ES-I3 (cell line): Measurements from ENCODE around the gene SYDE1.

ENCODE experiments used
- H3K36me3 ChIP-seq: 2 replicates; pipeline ENCODE4 v1.6.1; 2013; ENCODE audit warnings: mild to moderate bottlenecking, low read length, control low read depth, moderate library complexity; ENCODE audit not compliant: insufficient read depth
- H3K4me1 ChIP-seq: 2 replicates; pipeline ENCODE4 v1.6.1; 2013; ENCODE audit warnings: mild to moderate bottlenecking, control low read depth, low read length; ENCODE audit not compliant: insufficient read depth
- H3K9ac ChIP-seq: 2 replicates; pipeline ENCODE4 v1.6.1; 2013; ENCODE audit warnings: low read depth, mild to moderate bottlenecking, low read length, moderate library complexity
- H3K9me3 ChIP-seq: 2 replicates; pipeline ENCODE4 v1.6.1; 2013; ENCODE audit warnings: mild to moderate bottlenecking, low read length, moderate library complexity; ENCODE audit not compliant: control insufficient read depth, insufficient read depth

SYDE1 gene

DNA sequence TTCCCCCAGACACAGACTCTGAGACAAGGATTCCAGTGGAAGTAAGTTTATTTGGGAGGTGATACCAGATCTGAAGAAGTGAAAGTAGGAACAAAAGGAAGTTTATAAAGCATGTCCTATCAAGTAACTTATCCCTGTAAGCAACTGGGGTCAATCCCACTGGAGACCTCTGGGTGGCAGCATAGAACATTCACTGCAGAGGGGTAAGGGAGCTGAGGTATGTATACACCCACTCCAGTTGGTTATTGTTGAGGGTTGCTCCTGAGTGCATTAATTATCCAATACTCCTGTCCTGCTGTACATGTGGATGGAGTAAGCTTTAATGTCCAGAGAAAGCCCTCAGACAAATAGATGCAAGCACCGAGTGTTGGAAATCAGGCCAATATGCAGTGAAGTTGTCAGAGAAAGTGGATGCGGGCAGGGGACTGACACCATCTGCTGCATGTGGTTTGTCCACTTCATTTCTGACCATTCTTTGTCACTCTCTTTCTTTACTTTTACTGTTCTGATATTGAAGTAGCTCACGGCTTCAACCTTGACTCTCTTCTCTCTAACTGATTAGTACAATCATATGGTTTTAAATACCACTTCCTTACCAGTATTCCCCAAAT lies 46.9 kb downstream of the SYDE1 start:
- no peaks in the 10 kb centered on the region for H3K4me1 ChIP-seq

DNA sequence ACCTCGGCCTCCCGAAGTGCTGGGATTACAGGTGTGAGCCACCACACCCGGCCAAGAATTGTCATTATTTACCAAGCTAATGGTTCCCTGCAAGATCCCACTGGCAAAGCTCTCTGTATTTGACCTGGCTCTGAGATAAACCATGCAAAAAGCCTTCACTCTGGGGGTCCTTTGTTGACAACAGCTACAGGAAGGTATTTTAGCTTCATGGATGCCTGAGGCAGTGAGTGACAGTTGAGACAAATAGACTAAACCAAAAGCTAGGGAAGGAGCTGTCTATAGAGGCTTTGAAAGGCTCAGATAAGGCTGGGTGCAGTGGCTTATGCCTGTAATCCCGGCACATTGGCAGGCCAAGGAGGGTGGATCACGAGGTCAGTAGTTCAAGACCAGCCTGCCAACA lies 48.1 kb downstream of the SYDE1 start:
- Histone ChIP-seq H3K36me3 (no peaks in the 10 kb centered on the region), H3K9ac (no peak overlapping the region), H3K4me1 (no peaks in the 10 kb centered on the region), H3K9me3 (peaks cover 7% of the 10 kb centered on the region)

More for the DNA sequence above, 46.9 kb downstream of the SYDE1 start:
- Histone ChIP-seq H3K36me3 (no peaks in the 10 kb centered on the region), H3K9me3 (peaks cover 3% of the 10 kb centered on the region), H3K9ac (no peak overlapping the region)

GRCh38 chr19:15156391-15156790 lies 49.2 kb downstream of the SYDE1 start:
- Histone ChIP-seq H3K36me3 (no peaks in the 10 kb centered on the region), H3K4me1 (no peaks in the 10 kb centered on the region), H3K9ac (no peak overlapping the region), H3K9me3 (peaks cover 7% of the 10 kb centered on the region)

GRCh38 chr19:15159251-15159650 lies 52.0 kb downstream of the SYDE1 start:
- Histone ChIP-seq H3K9me3 (peaks cover 7% of the 10 kb centered on the region), H3K4me1 (no peaks in the 10 kb centered on the region), H3K36me3 (peaks cover 5% of the 10 kb centered on the region; the same call in 1 of the 2 replicates)

DNA sequence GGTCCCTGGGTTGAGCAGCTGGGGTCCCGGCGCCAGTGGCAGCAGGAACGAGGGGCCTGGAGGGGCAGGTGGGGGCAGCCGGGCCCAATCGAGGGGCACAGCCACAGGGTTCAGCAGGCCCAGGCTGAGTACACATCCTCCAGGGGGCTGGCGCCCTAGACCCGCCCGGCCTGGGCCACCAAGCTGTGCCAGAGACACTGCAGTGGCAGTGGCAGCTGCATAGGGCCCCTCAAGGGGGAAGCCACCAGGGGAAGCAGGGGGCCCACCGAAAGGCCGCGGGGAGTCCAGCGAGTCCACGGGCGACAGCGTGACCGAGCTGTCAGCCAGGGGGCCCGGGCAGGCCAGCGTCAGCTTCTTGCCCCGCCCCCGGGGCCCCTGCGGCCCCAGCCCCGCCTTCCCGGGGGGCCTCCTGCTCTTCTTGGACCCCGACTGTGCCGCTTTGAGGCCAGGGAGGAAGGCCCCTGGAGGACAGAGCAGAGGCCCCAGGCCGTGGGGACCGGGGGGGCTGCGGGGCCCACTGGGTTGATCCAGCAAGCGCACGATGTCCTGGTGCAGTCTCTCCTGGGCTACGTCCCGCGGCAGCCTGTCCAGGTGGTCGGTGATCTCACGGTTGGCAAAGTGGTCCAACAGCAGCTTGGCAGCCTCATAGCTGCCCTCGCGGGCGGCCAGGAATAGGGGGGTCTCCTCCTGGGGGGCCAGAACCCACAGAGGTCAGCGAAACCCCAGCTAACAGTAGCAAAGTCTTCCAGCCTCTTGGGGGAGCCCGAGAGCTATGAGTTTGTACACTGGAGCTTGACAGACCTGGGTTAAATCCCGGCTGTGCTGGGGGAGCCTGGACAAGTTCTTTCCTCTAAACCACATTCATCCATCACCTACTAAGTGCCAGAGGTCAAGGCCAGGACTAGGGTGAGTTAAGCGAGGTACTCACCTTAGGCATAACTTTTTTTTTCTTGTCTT lies 54.1 kb downstream of the SYDE1 start:
- H3K9me3 ChIP-seq = peaks cover 9% of the 10 kb centered on the region
- no peak overlapping the region for H3K9ac ChIP-seq
- no peaks in the 10 kb centered on the region for H3K4me1 ChIP-seq
- peaks cover 21% of the 10 kb centered on the region for H3K36me3 ChIP-seq

More at GRCh38 chr19:15159251-15159650, 52.0 kb downstream of the SYDE1 start:
- no peak overlapping the region for H3K9ac ChIP-seq
